GM23248 (cell line): Measurements from ENCODE around the gene GJC2. TPM values are rescaled to one million over a fixed set of nuclear protein-coding genes. Genes with fewer than 3 reads are reported as not detected.

Experiments used
- DNase-seq: peaks from one replicate; pipeline ENCODE4 v3.0.0-alpha.2; 2015
- H2AFZ ChIP-seq: fragments of 200-600 bp; sonication (generic); 2 replicates; pipeline ENCODE4 v1.6.1; 2016; ENCODE audit warnings: antibody characterized with exemption
- H3F3A ChIP-seq: fragments of 200-600 bp; sonication (generic); 2 replicates; pipeline ENCODE4 v1.6.1; 2016; ENCODE audit warnings: mild to moderate bottlenecking, antibody characterized with exemption, mixed run types; ENCODE audit not compliant: insufficient read depth
- H3K27ac ChIP-seq: fragments of 200-600 bp; sonication (generic); 2 replicates; pipeline ENCODE4 v1.5.1; 2016; ENCODE audit warnings: mild to moderate bottlenecking
- H3K27me3 ChIP-seq: fragments of 200-600 bp; sonication (generic); replicated peaks from 2 replicates; pipeline ENCODE4 v1.6.1; 2016; ENCODE audit warnings: mild to moderate bottlenecking; ENCODE audit not compliant: insufficient read depth
- H3K36me3 ChIP-seq: fragments of 200-600 bp; sonication (generic); 2 replicates; pipeline ENCODE4 v1.6.1; 2016; ENCODE audit warnings: low read depth, mild to moderate bottlenecking
- H3K4me1 ChIP-seq: fragments of 200-600 bp; sonication (generic); 2 replicates; pipeline ENCODE4 v1.6.1; 2016; ENCODE audit warnings: mild to moderate bottlenecking; ENCODE audit not compliant: insufficient read depth
- H3K4me2 ChIP-seq: fragments of 200-600 bp; sonication (generic); one replicate; pipeline ENCODE4 v1.6.1; 2016; ENCODE audit warnings: mild to moderate bottlenecking; ENCODE audit not compliant: unreplicated experiment
- H3K4me3 ChIP-seq: fragments of 200-600 bp; sonication (generic); 2 replicates; pipeline ENCODE4 v1.5.1; 2016; ENCODE audit warnings: mild to moderate bottlenecking
- H3K79me2 ChIP-seq: fragments of 200-600 bp; sonication (generic); 2 replicates; pipeline ENCODE4 v1.6.1; 2016; ENCODE audit warnings: mild to moderate bottlenecking; ENCODE audit not compliant: insufficient read depth
- H3K9ac ChIP-seq: fragments of 200-600 bp; sonication (generic); 2 replicates; pipeline ENCODE4 v1.6.1; 2016; ENCODE audit warnings: mild to moderate bottlenecking
- H3K9me2 ChIP-seq: fragments of 200-600 bp; sonication (generic); 2 replicates; pipeline ENCODE4 v1.6.1; 2016; ENCODE audit warnings: mixed run types, mild to moderate bottlenecking, moderate library complexity; ENCODE audit not compliant: insufficient read depth
- H3K9me3 ChIP-seq: fragments of 200-600 bp; sonication (generic); one replicate; pipeline ENCODE4 v1.6.1; 2017; ENCODE audit warnings: low read depth
- H4K20me1 ChIP-seq: fragments of 200-600 bp; sonication (generic); 2 replicates; pipeline ENCODE4 v1.6.0; 2016; ENCODE audit not compliant: insufficient read depth
- EZH2 ChIP-seq: fragments of 200-600 bp; sonication (generic); IDR thresholded peaks from 2 replicates; pipeline ENCODE4 v1.6.1; 2018; ENCODE audit warnings: antibody characterized with exemption, mild to moderate bottlenecking; ENCODE audit not compliant: insufficient read depth, poor library complexity, severe bottlenecking
- EZH2phosphoT487 ChIP-seq: fragments of 200-600 bp; sonication (generic); IDR thresholded peaks from 2 replicates; pipeline ENCODE4 v1.6.1; 2018; ENCODE audit warnings: antibody characterized with exemption, moderate library complexity, mild to moderate bottlenecking, low read depth; ENCODE audit not compliant: insufficient read depth
- WGBS, 2 experiments: methylation state at CpG; one replicate each; pipeline ENCODE4 v1.1.6; 2015 to 2017; ENCODE audit warnings: low lambda C conversion rate in 2 of 2, low coverage in 1 of 2; ENCODE audit errors: missing lambda C conversion rate in 2 of 2; 5-methylcytosine and 5-hydroxymethylcytosine counted together
- in situ Hi-C: fragments of 300-500 bp; cut with MboI; formaldehyde crosslinking; loops from 2 replicates; pipeline ENCODE4 v1.15.0; 2020
- polyA plus RNA-seq: library from polyadenylated mRNA; unstranded; fragments of >200 nt; fragmentation: Nextera tagmentation; extraction: Ambion mirVana; gene quantifications from 2 replicates; pipeline ENCODE4 v1.2.1, GENCODE V29; 2016
- total RNA-seq: library from RNA; depleted of rRNA; stranded (reverse); fragments of >200 nt; shearing (Covaris generic); gene quantifications from 2 replicates; pipeline ENCODE4 v1.2.3, GENCODE V29; 2014

Gene GJC2
- total and polyA plus RNA-seq, 2 experiments from 2014 or later = 0.08 to 0.54 TPM

DNA sequence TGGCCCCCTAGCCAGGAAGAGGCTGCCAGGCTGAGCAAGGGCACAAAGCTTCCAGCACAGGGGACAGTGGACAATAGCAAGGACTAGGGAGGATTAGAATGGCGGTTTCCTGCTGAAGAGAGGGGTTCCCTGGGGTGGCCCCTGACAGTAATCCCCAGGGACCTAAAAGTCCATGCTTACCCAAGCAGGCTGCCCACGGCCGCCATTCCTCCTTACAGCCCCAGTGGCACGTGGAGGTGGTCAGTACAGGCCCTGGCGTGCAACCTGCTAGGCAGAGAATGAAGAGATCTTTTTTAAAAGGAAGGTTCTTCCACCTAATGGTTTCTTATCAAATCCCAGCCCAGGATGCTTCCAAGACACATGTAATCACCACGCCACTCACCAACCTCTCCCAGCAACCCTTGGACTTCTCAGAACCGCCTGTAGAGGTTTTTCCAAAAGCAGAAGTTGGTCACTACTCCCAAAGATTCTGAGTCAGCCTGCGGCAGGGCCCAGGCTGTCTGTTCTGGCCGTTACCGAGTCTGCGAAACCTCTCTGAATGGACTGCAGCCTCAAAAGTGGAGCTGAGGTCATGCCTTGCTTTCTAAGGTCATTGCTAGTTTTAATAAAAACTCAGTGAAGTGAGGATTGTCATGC, 41.6 kb upstream of the GJC2 start:
- H3K79me2 ChIP-seq = peaks cover 28% of the 10 kb centered on the region
- H3F3A ChIP-seq = no peaks in the 10 kb centered on the region
- no peak for DNase-seq
- peak overlapping the region; percentile 93 for H3K9ac ChIP-seq
- in situ Hi-C loops = no loop called here
- no peaks in the 10 kb centered on the region for H3K9me3 ChIP-seq
- H3K4me2 ChIP-seq = peak overlapping the region; percentile 90
- WGBS, 2 experiments = 84% methylated on average over 11 of the region's 11 CpGs
- H3K4me1 ChIP-seq = peaks cover 13% of the 10 kb centered on the region
- no peak overlapping the region for H2AFZ ChIP-seq
- no peak for TF ChIP-seq EZH2phosphoT487
- no peak for TF ChIP-seq EZH2
- no peaks in the 10 kb centered on the region for H4K20me1 ChIP-seq
- peak overlapping the region; percentile 87 for H3K4me3 ChIP-seq
- H3K9me2 ChIP-seq = no peaks in the 10 kb centered on the region
- H3K36me3 ChIP-seq = no peaks in the 10 kb centered on the region
- H3K27me3 ChIP-seq = no peaks in the 10 kb centered on the region
- H3K27ac ChIP-seq = peak overlapping the region; percentile 22

DNA sequence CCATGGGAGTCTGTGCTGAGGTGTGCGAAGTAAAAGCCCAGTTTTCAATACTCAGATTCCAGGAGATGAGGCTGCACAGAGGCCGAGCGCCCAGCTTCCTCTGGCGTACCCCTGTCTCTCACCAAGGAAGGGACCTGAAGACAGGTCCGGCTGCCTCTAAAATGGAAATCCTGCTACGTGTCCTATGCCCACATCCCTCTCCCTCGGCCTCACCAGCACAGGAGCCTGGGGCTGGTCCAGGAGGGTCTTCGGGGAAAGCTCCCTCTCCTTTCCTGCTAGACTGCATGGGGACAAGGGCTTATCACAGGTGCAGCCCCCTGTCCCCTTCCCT, 41.0 kb upstream of the GJC2 start:
- Histone ChIP-seq H3K79me2 (peaks cover 28% of the 10 kb centered on the region), H3K9me3 (no peaks in the 10 kb centered on the region), H3K4me1 (peaks cover 10% of the 10 kb centered on the region), H3K27me3 (no peaks in the 10 kb centered on the region), H3K9ac (peak overlapping the region; percentile 93), H3K4me2 (peak overlapping the region; percentile 90), H3K9me2 (no peaks in the 10 kb centered on the region), H3K36me3 (no peaks in the 10 kb centered on the region), H3F3A (no peaks in the 10 kb centered on the region), H3K4me3 (peak overlapping the region; percentile 87), H2AFZ (peak overlapping the region; percentile 98), H3K27ac (peak overlapping the region; percentile 22), H4K20me1 (no peaks in the 10 kb centered on the region)
- WGBS, 2 experiments = 2% methylated on average over 8 of the region's 8 CpGs
- TF ChIP-seq EZH2phosphoT487 (no peak), EZH2 (no peak)
- no peak for DNase-seq
- in situ Hi-C loops = no loop called here

DNA sequence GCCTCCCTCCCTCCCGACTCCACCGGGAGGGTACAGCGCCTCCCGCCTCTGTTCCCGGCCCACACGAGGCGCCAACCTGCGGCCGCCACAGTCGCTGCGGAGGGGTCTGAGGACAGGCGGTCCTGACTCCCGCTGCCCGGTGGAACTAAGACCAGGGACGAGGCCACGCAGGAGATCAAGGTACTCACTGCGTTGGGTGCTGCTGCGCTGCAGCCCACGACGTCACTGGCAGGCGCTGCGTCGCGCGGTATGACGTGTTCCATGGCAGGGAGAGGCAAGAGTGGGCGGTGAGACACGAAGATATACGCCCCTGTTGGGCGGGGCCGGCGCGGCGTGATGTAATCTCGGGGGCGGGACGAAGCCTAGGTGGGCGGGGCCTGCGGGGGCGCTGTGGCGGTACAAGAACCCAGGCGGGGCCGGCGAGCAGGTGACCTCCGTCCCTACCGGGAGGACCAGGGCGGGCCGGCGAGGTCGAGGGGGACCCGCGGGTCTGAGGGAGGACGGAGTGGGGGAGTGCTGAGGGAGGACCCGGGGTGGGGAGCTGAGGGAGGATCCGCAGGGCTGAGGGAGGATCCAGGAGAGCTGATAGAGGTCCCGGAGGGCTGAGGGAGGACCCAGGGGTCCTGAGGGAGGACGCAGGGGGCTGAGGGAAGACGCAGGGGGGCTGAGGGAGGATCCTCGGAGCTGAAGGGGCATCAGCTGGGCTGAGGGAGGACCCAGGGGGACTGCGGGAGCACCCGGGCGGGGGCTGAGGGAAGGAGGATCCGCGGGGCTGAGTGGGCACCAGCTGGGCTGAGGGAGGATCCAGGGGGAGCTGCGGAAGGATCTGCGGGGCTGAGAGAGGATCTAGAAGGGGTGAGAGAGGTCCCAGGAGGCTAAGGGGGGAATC, 40.4 kb upstream of the GJC2 start, which contains the start of gene MRPL55:
Gene MRPL55, minus strand, starts transcription at position 227 of the 889 bp plus-strand sequence. CDS start 1,039 bp downstream, outside the sequence.
- H3K27ac ChIP-seq = peak within 1 kb of the TSS; percentile 22
- in situ Hi-C loops = no loop called here
- H2AFZ ChIP-seq = peak within 1 kb of the TSS; percentile 98
- H3K4me1 ChIP-seq = 0 out of 2 replicates have a peak, but pooled peaks cover 4% of the 10 kb centered on the region
- H4K20me1 ChIP-seq = no peaks in the 10 kb centered on the region
- no peaks in the 10 kb centered on the region for H3K27me3 ChIP-seq
- H3K4me2 ChIP-seq = peak within 1 kb of the TSS; percentile 90
- H3K36me3 ChIP-seq = no peaks in the 10 kb centered on the region
- no peaks in the 10 kb centered on the region for H3K9me2 ChIP-seq
- H3K9ac ChIP-seq = peak within 1 kb of the TSS; percentile 93
- no peaks in the 10 kb centered on the region for H3F3A ChIP-seq
- no peak for TF ChIP-seq EZH2phosphoT487
- H3K9me3 ChIP-seq = no peaks in the 10 kb centered on the region
- peak; percentile 97 for DNase-seq
- 1 to 2% methylated on average over 37 to 66 of the region's 66 CpGs for WGBS, 2 experiments
- H3K4me3 ChIP-seq = peak within 1 kb of the TSS; percentile 87
- H3K79me2 ChIP-seq = peaks cover 28% of the 10 kb centered on the region

DNA sequence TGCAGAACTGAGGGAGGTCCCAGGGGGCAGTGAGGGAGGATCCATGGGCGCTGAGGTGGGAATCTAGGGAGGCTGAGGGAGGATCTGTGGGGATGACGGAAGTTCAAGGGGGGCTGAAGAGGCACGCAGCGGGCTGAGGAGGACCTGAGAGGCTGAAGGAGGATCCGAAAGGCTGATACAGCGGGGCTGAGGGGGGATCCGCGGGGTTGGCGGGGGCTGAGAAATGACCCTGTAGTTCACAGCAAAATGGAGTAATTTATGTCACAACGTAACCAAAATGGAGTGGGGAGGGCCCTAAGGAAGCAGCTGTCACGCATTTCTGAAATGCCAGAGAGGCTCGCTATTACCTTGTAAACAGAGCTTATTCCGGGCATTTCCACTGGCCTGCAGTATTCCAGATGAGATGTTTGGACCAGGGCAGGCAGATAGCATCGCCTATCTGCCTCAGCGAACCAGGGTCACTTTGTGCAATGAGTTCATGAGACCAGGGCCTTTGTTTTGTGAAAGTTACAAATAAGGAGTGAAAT, 39.7 kb upstream of the GJC2 start:
- Histone ChIP-seq H4K20me1 (no peaks in the 10 kb centered on the region), H3K79me2 (peaks cover 28% of the 10 kb centered on the region), H3K4me1 (0 out of 2 replicates have a peak, but pooled peaks cover 4% of the 10 kb centered on the region), H3K36me3 (no peaks in the 10 kb centered on the region), H3K27me3 (no peaks in the 10 kb centered on the region), H3K27ac (no peak overlapping the region), H3K9me3 (no peaks in the 10 kb centered on the region), H3K9me2 (no peaks in the 10 kb centered on the region), H3K4me3 (peak overlapping the region; percentile 87), H3F3A (no peaks in the 10 kb centered on the region), H2AFZ (peak overlapping the region; percentile 98), H3K9ac (peak overlapping the region; percentile 93), H3K4me2 (peak overlapping the region; percentile 82)
- no peak for TF ChIP-seq EZH2
- no peak for TF ChIP-seq EZH2phosphoT487
- WGBS, 2 experiments = 23 to 38% methylated on average over 7 to 15 of the region's 15 CpGs
- in situ Hi-C loops = no loop called here
- DNase-seq = peak; percentile 53
